Measurements from ENCODE around the gene CDH9. TPM values are rescaled to one million over a fixed set of nuclear protein-coding genes. Genes with fewer than 3 reads are reported as not detected.

CDH9 gene
- total and polyA plus RNA-seq, 9 of the 15 experiments (the other 6 are each of a cell fraction or from before 2014, with no cell fraction given), result not detected

- Histone ChIP-seq H3K9me3 (replicated peaks; ENCODE audit: control insufficient read depth, insufficient read depth, low read depth, low read length) (no peaks in the 10 kb centered on the region), H2AFZ (ENCODE audit: low read depth, low read length) (no peak overlapping the region), H3K9me1 (ENCODE audit: control insufficient read depth, insufficient read depth, low read length) (no peaks in the 10 kb centered on the region), H3K4me1 (replicated peaks in 1 of 2; ENCODE audit: control insufficient read depth in 2 of 2, insufficient read depth in 2 of 2, low read length in 2 of 2) (no peaks in the 10 kb centered on the region), H3K79me2 (ENCODE audit: control insufficient read depth, insufficient read depth, low read length) (no peaks in the 10 kb centered on the region), H4K20me1 (replicated peaks; ENCODE audit: control insufficient read depth, insufficient read depth, low read length) (no peaks in the 10 kb centered on the region), H3K4me2 (ENCODE audit: insufficient read depth, low read length) (no peak overlapping the region), H3K36me3 (ENCODE audit: control insufficient read depth, insufficient read depth, low read length) (no peaks in the 10 kb centered on the region), H3K4me3 (no peak overlapping the region), H3K27me3 (ENCODE audit: control insufficient read depth in 2 of 2, insufficient read depth in 2 of 2, low read length in 2 of 2) (no peaks in the 10 kb centered on the region), H3K9ac (ENCODE audit: insufficient read depth in 1 of 2, low read depth in 2 of 2, low read length in 2 of 2) (no peak overlapping the region), H3K27ac (ENCODE audit: extremely low read depth, low read depth, low read length) (no peak overlapping the region)
- BruUV-seq (replicated peaks), result no TSS peak
- intact Hi-C loops (cut with micrococcal nuclease) (no loop called here), in situ Hi-C loops (cut with MboI) (no loop called here)
- no peak for ATAC-seq
- POLR2A ChIA-PET, result no interaction called here
- WGBS (ENCODE audit: insufficient coverage, low coverage, missing lambda C conversion rate), result 5% methylated on average over 4 of the region's 4 CpGs
- DNase-seq (ENCODE audit: extremely low read depth in 1 of 4, low spot score in 3 of 4), result no peak
- no peak for FAIRE-seq
- TF ChIP-seq ZNF354B (CRISPR knock-in tag; IDR thresholded peaks at IDR 0.05), result no peak
- no peak for TF ChIP-seq ZNF76 (CRISPR knock-in tag; IDR thresholded peaks at IDR 0.05; ENCODE audit: borderline replicate concordance)
- no peak for TF ChIP-seq ZBTB8A (IDR thresholded peaks at IDR 0.05; ENCODE audit: partially characterized antibody)
- TF ChIP-seq ZNF644 (tag; IDR thresholded peaks at IDR 0.05; ENCODE audit: low read depth), result no peak
- no peak for TF ChIP-seq LEF1 (IDR thresholded peaks at IDR 0.05)
- CTCF ChIA-PET (ENCODE audit: low intra/inter-chr PET ratio), result no interaction called here
Observed at GRCh38 chr5:27011274-27011673, 27.1 kb downstream of the CDH9 start.

DNA sequence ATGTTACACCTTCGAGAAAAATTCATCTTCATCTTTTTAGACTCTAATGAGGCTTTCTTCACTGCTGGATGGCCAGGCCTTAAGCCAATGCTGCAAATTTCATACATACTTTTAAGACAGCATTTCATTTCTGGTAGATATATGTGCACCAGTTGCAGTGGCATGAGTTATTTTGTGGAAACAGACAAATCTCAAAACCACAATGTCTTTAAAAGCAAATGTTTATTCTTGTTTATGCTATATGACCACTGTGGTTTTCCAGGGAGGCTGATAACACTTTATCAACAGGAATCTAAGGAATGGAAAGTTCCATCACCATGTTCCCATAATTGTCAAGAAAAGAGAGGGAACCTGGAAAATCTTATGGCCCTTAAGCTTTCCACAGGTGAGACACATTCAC is 27.7 kb downstream of the CDH9 start:
- DNase-seq (ENCODE audit: extremely low read depth in 1 of 4, low spot score in 3 of 4) (no peak), FAIRE-seq (no peak), ATAC-seq (no peak)
- ChIA-PET CTCF (ENCODE audit: low intra/inter-chr PET ratio) (no interaction called here), POLR2A (no interaction called here)
- Histone ChIP-seq H3K4me2 (ENCODE audit: insufficient read depth, low read length) (no peak overlapping the region), H3K4me1 (replicated peaks in 1 of 2; ENCODE audit: control insufficient read depth in 2 of 2, insufficient read depth in 2 of 2, low read length in 2 of 2) (no peaks in the 10 kb centered on the region), H3K36me3 (ENCODE audit: control insufficient read depth, insufficient read depth, low read length) (no peaks in the 10 kb centered on the region), H3K4me3 (no peak overlapping the region), H3K27ac (ENCODE audit: extremely low read depth, low read depth, low read length) (no peak overlapping the region), H3K9me1 (ENCODE audit: control insufficient read depth, insufficient read depth, low read length) (no peaks in the 10 kb centered on the region), H4K20me1 (replicated peaks; ENCODE audit: control insufficient read depth, insufficient read depth, low read length) (no peaks in the 10 kb centered on the region), H2AFZ (ENCODE audit: low read depth, low read length) (no peak overlapping the region), H3K9ac (ENCODE audit: insufficient read depth in 1 of 2, low read depth in 2 of 2, low read length in 2 of 2) (no peak overlapping the region), H3K79me2 (ENCODE audit: control insufficient read depth, insufficient read depth, low read length) (no peaks in the 10 kb centered on the region), H3K27me3 (ENCODE audit: control insufficient read depth in 2 of 2, insufficient read depth in 2 of 2, low read length in 2 of 2) (no peaks in the 10 kb centered on the region), H3K9me3 (replicated peaks; ENCODE audit: control insufficient read depth, insufficient read depth, low read depth, low read length) (no peaks in the 10 kb centered on the region)
- in situ Hi-C loops (cut with MboI), result no loop called here
- intact Hi-C loops (cut with micrococcal nuclease), result no loop called here
- BruUV-seq (replicated peaks), result no TSS peak
- 0% methylated on average over 1 of the region's 1 CpG for WGBS (ENCODE audit: insufficient coverage, low coverage, missing lambda C conversion rate)
- TF ChIP-seq KLF1 (tag; IDR thresholded peaks at IDR 0.05) (no peak), CBX3 (IDR thresholded peaks at IDR 0.05; ENCODE audit: borderline replicate concordance in 1 of 2, low read length in 2 of 2) (no peak), GATAD2B (IDR thresholded peaks at IDR 0.05; ENCODE audit: borderline replicate concordance) (no peak), DIDO1 (tag; IDR thresholded peaks at IDR 0.05; ENCODE audit: low read depth) (no peak), RBM34 (IDR thresholded peaks at IDR 0.05; ENCODE audit: borderline replicate concordance, insufficient read depth, low read length) (no peak), GATAD2A (IDR thresholded peaks at IDR 0.05) (no peak), ZNF518B (CRISPR knock-in tag; IDR thresholded peaks at IDR 0.05) (no peak), FOXK1 (CRISPR knock-in tag; IDR thresholded peaks at IDR 0.05; ENCODE audit: borderline replicate concordance) (no peak), ZNF717 (CRISPR knock-in tag; IDR thresholded peaks at IDR 0.05) (no peak), HSF4 (CRISPR knock-in tag; IDR thresholded peaks at IDR 0.05; ENCODE audit: borderline replicate concordance) (no peak), HDAC1 (IDR thresholded peaks at IDR 0.05) (no peak), NCOR1 (IDR thresholded peaks at IDR 0.05) (no peak)
